Measurements from ENCODE around the gene STC2. TPM values are rescaled to one million over a fixed set of nuclear protein-coding genes. Genes with fewer than 3 reads are reported as not detected.

The STC2 gene
- total and polyA plus RNA-seq, 2 experiments from 2014 or later = 27.3 to 132 TPM

DNA sequence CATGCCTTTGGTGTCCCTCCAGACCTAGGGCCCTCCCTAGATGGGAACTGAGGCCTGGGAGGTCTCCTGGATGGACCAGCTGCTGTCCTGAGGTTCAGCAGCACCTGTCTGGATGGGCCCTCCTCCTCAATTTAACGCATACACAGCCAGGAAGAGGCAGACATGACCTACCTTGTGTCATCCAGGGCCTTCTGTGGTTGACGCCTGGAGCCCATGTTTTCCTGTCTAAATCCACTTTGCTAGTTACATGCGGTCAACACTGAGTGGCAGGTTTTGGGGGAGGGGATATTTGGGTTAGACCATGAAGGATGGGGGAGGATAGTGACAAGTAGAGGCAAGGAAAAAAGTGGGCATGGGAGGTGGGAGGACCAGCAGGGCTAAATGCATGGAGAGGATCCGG, 3.1 kb upstream of the STC2 start:
- Histone ChIP-seq H3K4me2 (0 out of 2 replicates have a peak overlapping the region, but pooled peaks have one; percentile 35), H3K36me3 (ENCODE audit: insufficient read depth) (no peaks in the 10 kb centered on the region), H3K79me2 (replicated peaks; ENCODE audit: insufficient read depth) (peaks cover 19% of the 10 kb centered on the region), H3K27me3 (ENCODE audit: insufficient read depth) (peaks cover 8% of the 10 kb centered on the region), H3K27ac (ENCODE audit: low read depth) (no peak overlapping the region), H3K4me3 (no peak overlapping the region), H2AFZ (no peak overlapping the region), H3K4me1 (ENCODE audit: insufficient read depth) (peaks cover 20% of the 10 kb centered on the region), H3K9me2 (ENCODE audit: insufficient read depth) (no peaks in the 10 kb centered on the region), H4K20me1 (replicated peaks; ENCODE audit: insufficient read depth) (peaks cover 4% of the 10 kb centered on the region), H3F3A (replicated peaks; ENCODE audit: low read depth) (peaks cover 8% of the 10 kb centered on the region; the same call in 1 of the 2 replicates)
- TF ChIP-seq, protein P1, sequence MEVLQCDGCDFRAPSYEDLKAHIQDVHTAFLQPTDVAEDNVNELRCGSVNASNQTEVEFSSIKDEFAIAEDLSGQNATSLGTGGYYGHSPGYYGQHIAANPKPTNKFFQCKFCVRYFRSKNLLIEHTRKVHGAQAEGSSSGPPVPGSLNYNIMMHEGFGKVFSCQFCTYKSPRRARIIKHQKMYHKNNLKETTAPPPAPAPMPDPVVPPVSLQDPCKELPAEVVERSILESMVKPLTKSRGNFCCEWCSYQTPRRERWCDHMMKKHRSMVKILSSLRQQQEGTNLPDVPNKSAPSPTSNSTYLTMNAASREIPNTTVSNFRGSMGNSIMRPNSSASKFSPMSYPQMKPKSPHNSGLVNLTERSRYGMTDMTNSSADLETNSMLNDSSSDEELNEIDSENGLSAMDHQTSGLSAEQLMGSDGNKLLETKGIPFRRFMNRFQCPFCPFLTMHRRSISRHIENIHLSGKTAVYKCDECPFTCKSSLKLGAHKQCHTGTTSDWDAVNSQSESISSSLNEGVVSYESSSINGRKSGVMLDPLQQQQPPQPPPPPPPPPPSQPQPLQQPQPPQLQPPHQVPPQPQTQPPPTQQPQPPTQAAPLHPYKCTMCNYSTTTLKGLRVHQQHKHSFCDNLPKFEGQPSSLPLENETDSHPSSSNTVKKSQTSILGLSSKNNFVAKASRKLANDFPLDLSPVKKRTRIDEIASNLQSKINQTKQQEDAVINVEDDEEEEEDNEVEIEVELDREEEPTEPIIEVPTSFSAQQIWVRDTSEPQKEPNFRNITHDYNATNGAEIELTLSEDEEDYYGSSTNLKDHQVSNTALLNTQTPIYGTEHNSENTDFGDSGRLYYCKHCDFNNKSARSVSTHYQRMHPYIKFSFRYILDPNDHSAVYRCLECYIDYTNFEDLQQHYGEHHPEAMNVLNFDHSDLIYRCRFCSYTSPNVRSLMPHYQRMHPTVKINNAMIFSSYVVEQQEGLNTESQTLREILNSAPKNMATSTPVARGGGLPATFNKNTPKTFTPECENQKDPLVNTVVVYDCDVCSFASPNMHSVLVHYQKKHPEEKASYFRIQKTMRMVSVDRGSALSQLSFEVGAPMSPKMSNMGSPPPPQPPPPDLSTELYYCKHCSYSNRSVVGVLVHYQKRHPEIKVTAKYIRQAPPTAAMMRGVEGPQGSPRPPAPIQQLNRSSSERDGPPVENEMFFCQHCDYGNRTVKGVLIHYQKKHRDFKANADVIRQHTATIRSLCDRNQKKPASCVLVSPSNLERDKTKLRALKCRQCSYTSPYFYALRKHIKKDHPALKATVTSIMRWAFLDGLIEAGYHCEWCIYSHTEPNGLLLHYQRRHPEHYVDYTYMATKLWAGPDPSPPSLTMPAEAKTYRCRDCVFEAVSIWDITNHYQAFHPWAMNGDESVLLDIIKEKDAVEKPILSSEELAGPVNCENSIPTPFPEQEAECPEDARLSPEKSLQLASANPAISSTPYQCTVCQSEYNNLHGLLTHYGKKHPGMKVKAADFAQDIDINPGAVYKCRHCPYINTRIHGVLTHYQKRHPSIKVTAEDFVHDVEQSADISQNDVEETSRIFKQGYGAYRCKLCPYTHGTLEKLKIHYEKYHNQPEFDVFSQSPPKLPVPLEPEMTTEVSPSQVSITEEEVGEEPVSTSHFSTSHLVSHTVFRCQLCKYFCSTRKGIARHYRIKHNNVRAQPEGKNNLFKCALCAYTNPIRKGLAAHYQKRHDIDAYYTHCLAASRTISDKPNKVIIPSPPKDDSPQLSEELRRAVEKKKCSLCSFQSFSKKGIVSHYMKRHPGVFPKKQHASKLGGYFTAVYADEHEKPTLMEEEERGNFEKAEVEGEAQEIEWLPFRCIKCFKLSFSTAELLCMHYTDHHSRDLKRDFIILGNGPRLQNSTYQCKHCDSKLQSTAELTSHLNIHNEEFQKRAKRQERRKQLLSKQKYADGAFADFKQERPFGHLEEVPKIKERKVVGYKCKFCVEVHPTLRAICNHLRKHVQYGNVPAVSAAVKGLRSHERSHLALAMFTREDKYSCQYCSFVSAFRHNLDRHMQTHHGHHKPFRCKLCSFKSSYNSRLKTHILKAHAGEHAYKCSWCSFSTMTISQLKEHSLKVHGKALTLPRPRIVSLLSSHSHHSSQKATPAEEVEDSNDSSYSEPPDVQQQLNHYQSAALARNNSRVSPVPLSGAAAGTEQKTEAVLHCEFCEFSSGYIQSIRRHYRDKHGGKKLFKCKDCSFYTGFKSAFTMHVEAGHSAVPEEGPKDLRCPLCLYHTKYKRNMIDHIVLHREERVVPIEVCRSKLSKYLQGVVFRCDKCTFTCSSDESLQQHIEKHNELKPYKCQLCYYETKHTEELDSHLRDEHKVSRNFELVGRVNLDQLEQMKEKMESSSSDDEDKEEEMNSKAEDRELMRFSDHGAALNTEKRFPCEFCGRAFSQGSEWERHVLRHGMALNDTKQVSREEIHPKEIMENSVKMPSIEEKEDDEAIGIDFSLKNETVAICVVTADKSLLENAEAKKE (CRISPR knock-in tag; IDR thresholded peaks at IDR 0.05) = no peak
- TF ChIP-seq, protein P2, sequence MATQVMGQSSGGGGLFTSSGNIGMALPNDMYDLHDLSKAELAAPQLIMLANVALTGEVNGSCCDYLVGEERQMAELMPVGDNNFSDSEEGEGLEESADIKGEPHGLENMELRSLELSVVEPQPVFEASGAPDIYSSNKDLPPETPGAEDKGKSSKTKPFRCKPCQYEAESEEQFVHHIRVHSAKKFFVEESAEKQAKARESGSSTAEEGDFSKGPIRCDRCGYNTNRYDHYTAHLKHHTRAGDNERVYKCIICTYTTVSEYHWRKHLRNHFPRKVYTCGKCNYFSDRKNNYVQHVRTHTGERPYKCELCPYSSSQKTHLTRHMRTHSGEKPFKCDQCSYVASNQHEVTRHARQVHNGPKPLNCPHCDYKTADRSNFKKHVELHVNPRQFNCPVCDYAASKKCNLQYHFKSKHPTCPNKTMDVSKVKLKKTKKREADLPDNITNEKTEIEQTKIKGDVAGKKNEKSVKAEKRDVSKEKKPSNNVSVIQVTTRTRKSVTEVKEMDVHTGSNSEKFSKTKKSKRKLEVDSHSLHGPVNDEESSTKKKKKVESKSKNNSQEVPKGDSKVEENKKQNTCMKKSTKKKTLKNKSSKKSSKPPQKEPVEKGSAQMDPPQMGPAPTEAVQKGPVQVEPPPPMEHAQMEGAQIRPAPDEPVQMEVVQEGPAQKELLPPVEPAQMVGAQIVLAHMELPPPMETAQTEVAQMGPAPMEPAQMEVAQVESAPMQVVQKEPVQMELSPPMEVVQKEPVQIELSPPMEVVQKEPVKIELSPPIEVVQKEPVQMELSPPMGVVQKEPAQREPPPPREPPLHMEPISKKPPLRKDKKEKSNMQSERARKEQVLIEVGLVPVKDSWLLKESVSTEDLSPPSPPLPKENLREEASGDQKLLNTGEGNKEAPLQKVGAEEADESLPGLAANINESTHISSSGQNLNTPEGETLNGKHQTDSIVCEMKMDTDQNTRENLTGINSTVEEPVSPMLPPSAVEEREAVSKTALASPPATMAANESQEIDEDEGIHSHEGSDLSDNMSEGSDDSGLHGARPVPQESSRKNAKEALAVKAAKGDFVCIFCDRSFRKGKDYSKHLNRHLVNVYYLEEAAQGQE (IDR thresholded peaks at IDR 0.05; ENCODE audit: unreplicated experiment) = no peak
- TF ChIP-seq POLR2AphosphoS5 (IDR thresholded peaks at IDR 0.05; ENCODE audit: low read depth) = no peak
- TF ChIP-seq ZNF114 (CRISPR knock-in tag; IDR thresholded peaks at IDR 0.05) = no peak
- TF ChIP-seq NANOG (IDR thresholded peaks at IDR 0.05; ENCODE audit: borderline replicate concordance) = no peak
- TF ChIP-seq JUNB (IDR thresholded peaks at IDR 0.05; ENCODE audit: unreplicated experiment) = no peak
- no peak for TF ChIP-seq STAT1 (IDR thresholded peaks at IDR 0.05; ENCODE audit: unreplicated experiment)
- TF ChIP-seq, protein P3, sequence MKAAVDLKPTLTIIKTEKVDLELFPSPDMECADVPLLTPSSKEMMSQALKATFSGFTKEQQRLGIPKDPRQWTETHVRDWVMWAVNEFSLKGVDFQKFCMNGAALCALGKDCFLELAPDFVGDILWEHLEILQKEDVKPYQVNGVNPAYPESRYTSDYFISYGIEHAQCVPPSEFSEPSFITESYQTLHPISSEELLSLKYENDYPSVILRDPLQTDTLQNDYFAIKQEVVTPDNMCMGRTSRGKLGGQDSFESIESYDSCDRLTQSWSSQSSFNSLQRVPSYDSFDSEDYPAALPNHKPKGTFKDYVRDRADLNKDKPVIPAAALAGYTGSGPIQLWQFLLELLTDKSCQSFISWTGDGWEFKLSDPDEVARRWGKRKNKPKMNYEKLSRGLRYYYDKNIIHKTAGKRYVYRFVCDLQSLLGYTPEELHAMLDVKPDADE (IDR thresholded peaks at IDR 0.05) = no peak
- H3K9me3 Mint-ChIP-seq = peaks cover 6% of the 10 kb centered on the region
- DNase-seq (ENCODE audit: low spot score) = no peak
- peaks cover 28% of the 10 kb centered on the region for H3K4me1 Mint-ChIP-seq
- no peak for ATAC-seq
- H3K36me3 Mint-ChIP-seq (ENCODE audit: low read depth) = peaks cover 28% of the 10 kb centered on the region
- H3K4me3 Mint-ChIP-seq = no peak overlapping the region
- H3K27me3 Mint-ChIP-seq (ENCODE audit: insufficient read depth, low read depth, poor library complexity) = peaks cover 26% of the 10 kb centered on the region
- H3K27ac Mint-ChIP-seq = no peak overlapping the region

Measured in GM23338 (cell line).